Activated CD4-positive, alpha-beta T cell treated with anti-CD3 and anti-CD28 coated beads, Interleukin-10, Interleukin-2, amounts not matched to agents 100 ng/mL and 50 ng/mL, durations not matched to agents 16 hours and 8 hours (primary cell): ENCODE measurements around the gene TPRA1.

Experiments used
- DNase-seq: peaks from one replicate; pipeline ENCODE4 v3.0.0-alpha.2; 2020

The TPRA1 gene

DNA sequence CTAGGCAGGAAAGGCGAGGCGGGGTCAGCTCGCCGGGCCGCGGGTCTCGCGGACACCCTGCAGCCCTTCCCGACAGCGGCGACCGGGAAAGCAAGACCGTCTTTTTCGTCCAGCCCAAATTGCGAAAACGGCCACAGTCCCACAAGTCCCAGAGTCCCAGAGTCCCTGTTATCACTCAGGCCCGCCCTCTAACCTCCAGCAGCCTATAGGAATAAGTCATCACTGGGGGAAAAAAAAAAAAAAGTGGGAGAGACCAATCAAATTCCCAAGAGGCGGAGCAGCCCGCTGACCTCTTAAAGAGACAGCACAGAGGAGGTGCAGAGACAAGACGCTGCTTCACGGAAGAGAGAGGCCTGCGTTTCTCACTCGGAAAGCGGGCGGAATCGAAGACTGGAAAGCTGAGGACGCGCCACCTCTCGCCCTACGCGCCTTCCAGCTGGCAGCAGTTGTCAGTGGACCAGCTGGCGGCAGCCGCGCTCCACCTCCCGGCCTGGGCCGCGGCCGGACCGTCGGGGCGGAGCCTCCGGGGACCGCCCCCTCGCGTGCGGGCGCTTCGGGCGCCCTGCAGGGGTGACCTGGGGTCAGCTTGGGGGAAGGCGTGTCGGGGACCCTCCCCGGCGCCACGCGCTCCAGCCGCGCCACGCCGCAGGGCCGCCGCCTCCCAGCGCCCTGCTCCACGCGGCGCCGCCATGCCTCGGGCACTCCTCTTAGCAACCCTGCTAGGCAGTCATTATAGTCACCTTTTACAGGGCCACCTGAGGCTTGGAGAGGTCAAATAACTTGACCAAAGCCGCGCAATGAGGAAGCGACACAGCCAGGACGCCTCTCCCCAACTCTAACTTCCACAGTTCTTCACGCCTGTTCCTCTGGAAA, at the start of gene TPRA1:
Gene TPRA1 (minus strand): TSS at position 141 of the 873 bp plus-strand sequence. CDS start 10,587 bp downstream, outside the sequence.
- DNase-seq: peak; percentile 93

DNA sequence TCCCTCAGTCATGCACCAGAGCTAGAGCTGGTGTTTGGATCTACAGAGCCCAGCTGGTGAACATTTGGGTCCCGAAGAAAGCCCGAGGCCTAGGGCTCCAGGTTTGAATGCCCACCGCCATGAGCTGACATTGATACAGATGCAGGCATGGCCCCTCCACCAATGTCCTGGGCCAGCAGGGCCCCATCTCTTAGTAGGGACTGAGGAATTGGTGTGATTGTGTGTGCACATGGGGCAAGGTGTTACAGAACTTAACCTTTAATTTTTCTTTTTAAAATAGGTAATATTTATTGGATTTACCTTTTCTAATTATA, 49.5 kb upstream of the TPRA1 start:
- DNase-seq: no peak

DNA sequence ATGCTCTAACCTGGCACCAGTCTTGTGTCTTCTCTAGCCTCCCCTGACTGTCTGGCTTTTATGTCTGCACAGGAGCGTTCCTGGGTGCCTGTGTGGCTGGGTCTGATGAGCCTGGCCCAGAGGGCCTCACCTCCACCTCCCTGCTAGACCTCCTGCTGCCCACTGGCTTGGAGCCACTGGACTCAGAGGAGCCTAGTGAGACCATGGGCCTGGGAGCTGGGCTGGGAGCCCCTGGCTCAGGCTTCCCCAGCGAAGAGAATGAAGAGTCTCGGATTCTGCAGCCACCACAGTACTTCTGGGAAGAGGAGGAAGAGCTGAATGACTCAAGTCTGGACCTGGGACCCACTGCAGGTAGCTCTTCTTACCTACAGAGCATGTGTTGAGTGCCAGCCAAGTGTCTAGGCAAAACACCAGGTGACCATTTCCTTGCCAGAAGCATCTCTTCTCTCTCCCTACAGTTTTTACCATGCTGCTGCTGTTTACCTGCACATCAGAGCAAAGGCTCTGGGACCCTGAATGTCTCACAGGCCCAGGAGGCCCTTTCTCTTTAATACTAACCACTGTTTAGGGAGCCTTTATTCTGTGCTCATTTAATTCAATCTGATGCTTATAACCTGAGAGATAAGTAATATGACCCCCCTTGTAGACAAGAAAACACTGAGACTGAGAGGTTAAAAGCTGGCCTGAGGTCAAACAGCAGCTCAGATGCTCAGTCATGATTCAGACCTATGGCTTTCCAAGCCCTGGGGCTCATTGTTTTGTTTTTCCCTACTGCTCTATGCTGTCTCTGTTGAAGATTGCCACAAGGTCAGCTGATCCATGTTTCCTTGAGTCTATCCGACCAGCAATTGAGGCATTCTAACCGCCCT, 48.9 kb upstream of the TPRA1 start:
- DNase-seq: no peak

DNA sequence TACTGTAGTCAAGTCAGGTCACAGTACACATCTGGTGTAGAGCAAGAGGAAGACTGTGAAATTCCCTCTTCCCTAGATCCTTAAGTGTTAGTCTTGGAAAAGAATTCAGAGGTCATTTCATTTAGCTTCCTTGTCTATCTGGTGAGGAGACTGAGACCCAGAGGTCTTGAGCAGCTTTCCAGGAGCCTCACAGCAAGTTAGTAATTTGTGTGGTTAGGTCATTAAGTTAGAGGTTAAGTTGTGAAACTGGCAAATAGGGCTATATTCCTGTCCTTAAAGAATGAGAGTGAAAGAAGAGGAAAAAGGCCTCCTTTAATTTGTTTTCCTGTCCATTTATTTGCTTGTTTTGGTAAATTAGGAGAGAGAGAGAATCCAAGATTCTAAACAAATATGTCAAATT, 47.4 kb upstream of the TPRA1 start:
- DNase-seq: no peak

DNA sequence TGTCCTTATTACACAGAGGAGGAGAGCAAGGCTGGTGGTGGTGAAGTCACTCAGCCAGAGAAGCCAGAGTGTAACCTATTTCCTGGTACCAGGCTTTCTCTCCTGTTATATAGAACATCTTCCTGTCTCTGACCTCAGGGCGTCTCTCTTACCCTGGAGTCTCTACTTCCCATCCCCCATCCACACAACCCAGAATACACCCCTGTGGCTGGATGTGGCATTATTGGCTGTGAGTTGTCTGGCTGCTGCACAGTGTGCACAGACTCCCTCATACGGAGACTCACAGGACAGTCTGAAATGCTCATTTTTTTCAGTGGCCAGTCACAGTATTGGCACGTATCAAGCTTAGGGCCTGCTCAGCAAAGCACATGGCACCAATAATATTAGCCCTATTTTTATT, 47.0 kb upstream of the TPRA1 start:
- peak; percentile 75 for DNase-seq

DNA sequence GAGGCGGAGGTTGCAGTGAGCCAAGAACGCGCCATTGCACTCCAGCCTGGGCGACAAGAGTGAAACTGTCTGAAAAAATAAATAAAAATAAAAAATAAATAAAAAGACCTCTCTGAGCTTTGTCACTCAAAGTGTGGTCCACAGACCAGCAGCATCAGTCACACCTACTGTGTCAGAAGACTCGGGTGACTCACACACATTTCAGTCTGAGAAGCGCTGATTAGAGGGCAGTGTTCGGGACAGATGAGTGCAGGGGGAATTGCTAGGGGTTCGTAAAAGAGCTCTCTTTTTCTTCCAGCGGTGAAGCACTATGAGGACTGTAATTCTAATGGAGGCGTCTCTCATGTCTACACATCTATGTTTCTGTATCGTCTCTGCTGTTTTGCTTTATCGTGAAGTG, 44.1 kb upstream of the TPRA1 start:
- DNase-seq: no peak

DNA sequence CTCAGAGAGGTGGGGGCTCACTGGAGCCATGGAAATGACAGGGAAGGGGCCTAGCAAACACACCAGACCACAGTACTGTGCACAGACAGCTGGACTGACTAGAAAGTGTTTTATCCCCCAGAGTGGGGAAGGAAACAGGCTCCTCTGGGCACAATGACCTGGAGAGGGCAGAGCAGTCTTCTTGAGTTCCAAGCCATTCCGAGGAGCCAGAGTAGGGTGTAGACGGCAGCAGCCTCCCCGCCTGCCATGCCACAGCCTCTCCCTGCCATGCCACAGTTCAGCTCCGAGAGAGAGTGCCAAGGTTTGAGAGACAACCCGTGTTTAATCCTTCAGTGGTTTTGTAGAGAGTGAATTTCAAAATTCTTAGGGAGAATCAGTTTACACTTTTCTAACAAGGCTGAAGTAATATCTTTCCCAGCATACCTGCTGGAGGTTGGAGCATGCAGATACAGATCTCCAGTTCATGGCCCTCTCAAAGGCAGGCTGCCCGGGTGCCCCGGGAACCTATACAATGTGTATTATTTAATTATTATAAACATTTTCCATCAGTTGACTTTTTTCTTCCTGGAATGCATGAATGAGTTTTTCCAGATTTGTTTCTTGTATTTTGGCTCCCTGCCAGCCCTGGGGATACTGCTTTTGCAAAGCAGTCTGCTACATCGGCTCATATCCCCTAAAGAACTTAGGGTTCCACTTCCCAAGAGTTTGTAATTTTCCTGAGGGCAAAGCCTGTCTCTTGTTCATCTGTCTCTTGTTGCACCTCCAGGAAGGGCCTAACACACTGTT, 41.7 kb upstream of the TPRA1 start:
- DNase-seq: no peak

DNA sequence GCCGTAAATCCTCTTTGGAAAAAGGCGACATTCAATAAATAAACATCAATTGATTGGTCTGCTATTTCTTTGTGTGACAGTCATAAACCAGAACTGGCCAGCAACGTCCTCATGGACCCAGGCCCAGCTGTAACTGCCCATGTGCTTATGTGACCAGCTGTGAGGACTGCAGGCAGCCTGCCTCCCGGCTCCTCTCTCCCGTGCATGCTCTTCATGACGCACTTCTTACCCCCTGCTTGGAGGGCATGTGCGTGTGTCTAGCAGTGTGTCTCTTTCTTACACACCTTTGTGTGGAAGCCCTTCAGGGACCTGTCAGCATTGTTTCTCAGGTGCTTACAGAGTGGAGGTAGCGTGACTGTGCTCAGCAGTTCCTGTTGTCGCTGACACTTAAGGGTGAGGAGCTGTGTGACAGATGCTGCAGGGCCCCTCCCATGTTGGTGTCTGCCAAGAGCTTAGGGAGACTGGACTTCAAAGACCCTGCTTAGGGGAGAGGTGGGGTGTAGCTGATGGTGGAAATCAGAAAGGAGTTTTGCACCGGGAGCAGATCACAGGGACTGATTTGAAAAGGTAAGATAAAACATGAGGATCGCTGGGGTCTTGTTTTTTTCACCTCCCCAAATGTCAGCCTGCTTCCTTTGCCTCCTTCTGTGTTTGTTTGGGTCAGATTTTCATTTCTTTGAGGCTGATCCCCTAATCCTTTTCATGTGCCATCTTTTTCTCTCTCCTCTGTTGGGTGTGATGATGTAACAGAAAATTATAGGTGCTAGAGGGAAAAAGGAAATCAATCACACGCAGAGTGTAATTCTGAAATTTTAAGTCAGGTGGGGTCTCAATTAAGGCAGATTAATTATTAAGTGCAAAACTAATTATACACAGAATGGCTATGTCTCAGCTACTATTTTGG, 40.5 kb upstream of the TPRA1 start:
- DNase-seq: no peak

DNA sequence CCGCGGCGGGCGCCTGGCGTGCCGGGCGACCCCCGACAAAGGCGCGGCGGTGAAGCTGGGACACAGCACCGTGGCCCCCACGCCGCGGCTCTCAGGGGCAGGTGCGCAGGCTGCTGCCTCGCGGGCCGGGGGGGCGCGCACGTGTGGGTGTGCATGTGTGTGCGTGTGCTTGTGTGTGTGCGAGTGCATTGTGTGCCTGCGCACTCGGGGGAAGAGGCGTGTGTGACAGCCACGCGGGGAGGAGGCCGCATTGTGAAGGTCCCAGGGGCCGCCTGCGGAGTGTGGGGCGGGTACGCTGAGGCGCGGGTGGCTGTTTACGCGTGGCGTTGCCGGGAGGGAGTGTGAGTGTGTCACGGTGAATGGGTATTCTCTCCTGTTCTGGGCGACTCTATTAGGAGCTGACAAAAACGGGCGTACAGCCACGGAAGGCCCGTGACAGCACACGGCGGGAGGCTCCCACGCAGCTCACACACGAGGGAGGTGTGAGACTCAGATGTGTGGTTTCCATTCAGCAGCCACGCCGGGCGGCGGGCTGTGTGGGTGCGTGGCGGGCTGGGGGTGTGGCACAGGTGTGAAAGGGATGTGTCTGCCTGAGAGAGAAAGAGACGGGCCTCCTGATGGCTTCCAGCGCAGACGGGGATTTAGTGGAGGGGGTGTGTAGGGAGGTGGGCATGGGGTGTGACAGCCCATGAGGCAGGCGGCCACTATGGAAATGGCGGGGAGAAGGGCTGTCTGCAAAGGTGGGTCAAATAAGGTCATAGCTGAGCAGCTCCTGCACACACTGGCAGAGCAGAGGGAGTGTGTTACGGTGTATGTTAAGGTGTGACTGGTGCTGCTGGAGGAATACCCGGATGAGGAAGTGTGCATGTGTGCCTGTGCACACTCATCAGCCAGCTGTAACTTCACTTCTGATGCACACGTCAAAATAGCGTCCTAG, 39.2 kb upstream of the TPRA1 start:
- no peak for DNase-seq

DNA sequence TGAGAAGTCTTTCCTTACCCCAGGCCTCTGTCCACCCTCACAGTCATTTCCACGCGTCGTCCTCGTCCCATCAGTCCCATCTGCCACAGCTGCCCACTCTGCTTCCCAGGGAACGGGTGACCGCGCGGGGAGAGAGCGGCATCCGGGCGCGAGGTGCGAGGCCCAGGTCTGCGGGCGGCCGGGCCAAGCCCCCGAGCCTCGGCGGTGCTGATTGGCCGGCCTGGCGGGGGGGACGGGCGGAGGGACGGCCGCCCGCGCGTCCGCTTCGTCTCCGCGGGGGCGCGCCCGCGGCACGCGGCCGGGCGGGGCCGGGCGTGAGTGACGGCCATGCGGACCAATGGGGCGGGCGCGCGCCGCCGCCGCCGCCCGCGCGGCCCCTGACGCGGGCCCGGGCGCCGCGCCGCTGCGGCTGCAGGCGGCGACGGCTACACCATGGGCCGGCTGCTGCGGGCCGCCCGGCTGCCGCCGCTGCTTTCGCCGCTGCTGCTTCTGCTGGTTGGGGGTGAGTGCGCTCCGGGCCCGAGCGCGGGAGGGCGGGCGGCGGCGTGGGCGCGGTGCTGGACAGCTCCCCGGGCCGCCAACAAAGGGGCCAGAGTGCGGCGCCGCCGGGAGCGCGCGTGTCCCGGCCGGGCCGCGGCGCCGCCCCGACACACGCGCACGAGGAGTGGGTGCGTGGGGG, 38.4 kb upstream of the TPRA1 start, which contains the start of gene PODXL2:
Gene PODXL2 (plus strand): TSS at position 398 of the 679 bp plus-strand sequence. CDS start 35 bp downstream, at position 433.
- DNase-seq: peak; percentile 30

DNA sequence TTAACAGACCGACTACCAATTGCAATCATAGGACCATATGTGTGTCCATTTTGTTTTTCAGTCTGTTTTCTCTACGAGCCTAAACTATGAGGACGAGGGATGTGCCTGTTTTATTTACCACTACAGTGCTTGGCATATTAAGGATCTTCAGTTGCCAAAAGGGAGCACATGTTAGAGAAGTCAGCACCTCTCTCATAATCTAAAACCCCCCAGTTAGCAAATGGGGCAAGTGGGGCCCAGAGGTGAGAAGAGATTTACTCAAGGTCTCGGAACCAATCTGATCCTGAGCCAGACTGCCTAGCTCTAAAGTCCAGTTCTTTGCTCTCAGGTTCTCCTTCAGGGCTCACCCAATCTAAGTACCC, 37.9 kb upstream of the TPRA1 start:
- no peak for DNase-seq

DNA sequence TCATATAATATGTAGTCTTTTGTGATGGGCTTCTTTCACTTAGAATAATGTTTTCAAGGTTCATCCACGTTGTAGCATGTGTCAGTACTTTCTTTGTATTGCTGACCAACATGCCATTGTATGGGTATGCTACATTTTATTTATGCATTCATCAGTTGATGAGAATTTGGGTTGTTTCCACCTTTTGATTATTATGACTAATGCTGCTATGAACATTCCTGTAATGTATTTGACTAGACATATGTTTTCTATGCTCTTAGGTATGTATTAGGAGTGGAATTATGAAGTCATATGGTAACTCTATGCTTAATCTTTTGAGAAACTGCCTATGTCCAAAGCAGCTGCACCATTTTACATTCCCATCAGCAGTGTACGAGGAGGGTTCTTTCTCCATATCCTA, 35.3 kb upstream of the TPRA1 start:
- DNase-seq: no peak

DNA sequence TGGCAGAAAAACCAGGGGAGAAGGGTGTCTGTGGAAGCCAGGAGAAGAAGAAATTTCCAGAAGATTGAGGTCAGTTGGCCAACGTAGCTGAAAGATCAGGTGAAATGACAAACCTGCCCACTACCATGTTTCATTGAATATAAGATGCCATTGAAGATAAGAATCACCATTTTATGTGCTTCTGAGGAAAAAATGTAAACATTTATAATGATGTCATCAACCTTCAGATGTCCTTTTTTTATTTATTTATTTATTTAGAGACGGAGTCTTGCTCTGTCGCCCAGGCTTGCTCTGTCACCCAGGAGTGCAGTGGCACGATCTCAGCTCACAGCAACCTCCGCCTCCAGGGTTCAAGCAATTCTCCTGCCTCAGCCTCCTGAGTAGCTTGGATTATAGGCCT, 33.5 kb upstream of the TPRA1 start:
- DNase-seq: no peak

DNA sequence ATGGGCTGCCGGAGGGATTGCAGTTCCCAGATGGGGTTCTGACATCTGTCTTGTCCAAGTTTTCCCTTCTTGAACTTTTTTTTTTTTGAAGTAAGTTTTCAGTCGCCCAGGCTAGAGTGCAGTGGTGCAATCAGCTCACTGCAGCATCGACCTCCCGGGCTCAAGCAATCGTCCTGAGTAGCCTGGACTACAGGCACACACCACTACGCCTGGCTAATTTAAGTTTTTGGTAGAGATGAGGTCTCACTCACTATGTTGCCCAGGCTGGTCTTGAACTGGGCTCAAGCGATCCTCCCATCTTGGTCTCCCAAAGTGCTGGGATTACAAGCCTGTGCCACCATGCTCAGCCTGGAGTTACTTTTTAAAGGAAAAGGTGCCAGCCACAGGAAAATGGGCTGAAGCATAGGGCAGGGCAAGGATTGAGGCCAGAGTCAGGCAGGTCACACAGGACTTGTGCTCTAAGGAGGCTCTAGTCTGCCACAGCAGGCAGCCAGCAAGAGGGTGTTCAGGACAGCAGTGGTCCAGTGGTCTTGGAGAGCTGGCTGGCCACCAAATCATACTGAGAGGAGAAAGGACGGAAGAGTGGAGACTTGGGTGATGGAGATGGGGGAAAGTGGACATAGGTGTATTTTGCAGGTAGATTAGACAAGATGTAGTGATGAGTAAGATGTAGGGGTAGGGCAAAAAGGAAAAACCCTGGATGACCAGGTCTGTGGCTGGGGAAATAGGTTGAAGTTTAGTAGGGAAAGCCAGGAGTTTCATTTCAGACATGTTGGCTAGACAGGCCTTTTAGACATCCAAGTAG, 32.4 kb upstream of the TPRA1 start:
- no peak for DNase-seq

DNA sequence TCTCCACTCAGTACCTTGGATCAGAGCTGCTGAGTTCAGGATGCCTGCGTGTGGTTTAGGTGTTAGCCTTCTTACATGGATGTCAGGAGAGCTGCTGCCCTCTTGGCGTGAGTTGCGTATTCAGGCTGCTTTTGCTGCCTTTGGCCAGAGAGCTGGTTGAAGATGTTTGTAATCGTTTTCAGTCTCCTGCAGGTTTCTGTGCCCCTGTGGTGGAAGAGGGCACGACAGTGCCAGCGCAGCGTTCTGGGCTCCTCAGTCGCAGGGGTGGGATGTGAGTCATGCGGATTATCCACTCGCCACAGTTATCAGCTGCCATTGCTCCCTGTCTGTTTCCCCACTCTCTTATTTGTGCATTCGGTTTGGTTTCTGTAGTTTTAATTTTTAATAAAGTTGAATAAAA, 31.5 kb upstream of the TPRA1 start:
- DNase-seq: no peak

DNA sequence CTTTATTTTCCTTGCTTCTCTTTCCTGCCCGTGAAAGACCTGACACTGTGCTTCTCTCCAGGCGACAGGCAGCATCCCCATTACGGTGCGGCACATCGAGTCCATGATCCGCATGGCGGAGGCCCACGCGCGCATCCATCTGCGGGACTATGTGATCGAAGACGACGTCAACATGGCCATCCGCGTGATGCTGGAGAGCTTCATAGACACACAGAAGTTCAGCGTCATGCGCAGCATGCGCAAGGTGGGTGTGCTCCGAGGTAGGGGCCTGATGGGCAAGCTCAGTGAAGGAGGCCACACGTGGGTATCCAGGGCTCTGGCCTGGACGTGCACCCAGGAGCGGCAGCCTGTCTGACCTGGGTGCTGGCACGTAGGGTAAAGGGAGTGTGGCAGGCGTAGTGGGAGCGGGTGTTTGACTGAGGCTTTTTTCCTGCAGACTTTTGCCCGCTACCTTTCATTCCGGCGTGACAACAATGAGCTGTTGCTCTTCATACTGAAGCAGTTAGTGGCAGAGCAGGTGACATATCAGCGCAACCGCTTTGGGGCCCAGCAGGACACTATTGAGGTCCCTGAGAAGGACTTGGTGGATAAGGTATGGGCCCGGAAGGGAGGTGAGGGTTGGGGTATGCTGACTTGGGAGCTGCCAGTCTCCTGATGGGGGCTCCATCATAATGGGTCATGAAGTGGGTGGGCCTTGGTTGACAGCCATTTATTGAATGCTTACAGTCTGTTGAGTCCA, 30.3 kb upstream of the TPRA1 start:
- no peak for DNase-seq

DNA sequence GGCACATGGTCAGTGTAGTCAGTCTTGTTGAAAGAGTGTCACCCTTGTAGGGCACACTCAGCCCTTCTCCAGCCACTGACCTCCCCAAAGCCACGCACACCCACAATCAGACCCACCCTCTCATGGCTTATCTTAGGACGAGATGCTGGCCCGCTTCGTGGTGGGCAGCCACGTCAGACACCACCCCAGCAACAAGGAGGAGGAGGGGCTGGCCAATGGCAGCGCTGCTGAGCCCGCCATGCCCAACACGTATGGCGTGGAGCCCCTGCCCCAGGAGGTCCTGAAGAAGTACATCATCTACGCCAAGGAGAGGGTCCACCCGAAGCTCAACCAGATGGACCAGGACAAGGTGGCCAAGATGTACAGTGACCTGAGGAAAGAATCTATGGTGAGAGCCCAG, 28.4 kb upstream of the TPRA1 start:
- no peak for DNase-seq

DNA sequence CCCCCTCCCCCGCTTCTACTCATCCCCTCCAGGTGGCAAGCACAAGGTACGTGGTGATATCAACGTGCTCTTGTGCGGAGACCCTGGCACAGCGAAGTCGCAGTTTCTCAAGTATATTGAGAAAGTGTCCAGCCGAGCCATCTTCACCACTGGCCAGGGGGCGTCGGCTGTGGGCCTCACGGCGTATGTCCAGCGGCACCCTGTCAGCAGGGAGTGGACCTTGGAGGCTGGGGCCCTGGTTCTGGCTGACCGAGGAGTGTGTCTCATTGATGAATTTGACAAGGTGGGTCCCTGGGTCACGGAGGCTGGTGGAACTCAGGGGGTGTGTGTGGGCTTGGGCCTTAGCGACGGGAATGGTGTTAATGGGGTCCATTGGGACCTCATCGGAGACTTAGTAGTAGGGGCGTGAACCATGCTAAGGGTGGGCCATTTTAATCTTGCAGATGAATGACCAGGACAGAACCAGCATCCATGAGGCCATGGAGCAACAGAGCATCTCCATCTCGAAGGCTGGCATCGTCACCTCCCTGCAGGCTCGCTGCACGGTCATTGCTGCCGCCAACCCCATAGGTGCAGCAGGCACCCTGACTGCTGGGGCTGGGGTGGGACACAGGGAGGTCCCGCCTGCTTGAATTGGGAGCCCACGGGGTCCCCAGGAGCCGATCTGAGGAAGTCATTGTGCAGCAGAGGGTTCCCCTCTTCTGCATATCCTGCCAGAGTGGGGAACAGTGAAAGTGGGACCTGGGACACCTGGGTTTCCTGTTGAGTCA, 26.5 kb upstream of the TPRA1 start:
- DNase-seq: no peak
